Measurements from ENCODE around the gene KIF17.
"Not testable (repeated sequence)": the region's sequence is repeated elsewhere in the genome, so short reads cannot be mapped to it uniquely, and the experiment has no call there.

Gene KIF17

GRCh38 chr1:20685099-20685662, 32.6 kb downstream of the KIF17 start:
- no peak for DNase-seq

GRCh38 chr1:20684651-20685050, 33.2 kb downstream of the KIF17 start:
- no peak for DNase-seq

- no peak for DNase-seq
Measured at GRCh38 chr1:20684050-20684620, 33.7 kb downstream of the KIF17 start.

- no peak for DNase-seq
Measured at GRCh38 chr1:20683614-20684013, 34.2 kb downstream of the KIF17 start.

GRCh38 chr1:20682571-20683236, 35.1 kb downstream of the KIF17 start:
- no peak for DNase-seq

GRCh38 chr1:20681999-20682398, 35.8 kb downstream of the KIF17 start:
- DNase-seq = no peak

- no peak for DNase-seq
Measured at GRCh38 chr1:20680269-20680668, 37.5 kb downstream of the KIF17 start.

- no peak for DNase-seq
Measured at GRCh38 chr1:20678599-20678998, 39.2 kb downstream of the KIF17 start.

- not testable (repeated sequence) for DNase-seq
Measured at GRCh38 chr1:20673626-20674025, 44.2 kb downstream of the KIF17 start.

GRCh38 chr1:20672265-20672632, 45.6 kb downstream of the KIF17 start:
- no peak for DNase-seq

GRCh38 chr1:20670936-20671335, 46.9 kb downstream of the KIF17 start:
- DNase-seq = no peak

GRCh38 chr1:20668581-20668980, 49.2 kb downstream of the KIF17 start:
- no peak for DNase-seq

- no peak for DNase-seq
Measured at GRCh38 chr1:20666804-20667203, 51.0 kb downstream of the KIF17 start.

GRCh38 chr1:20666146-20666545, 51.7 kb downstream of the KIF17 start:
- DNase-seq = no peak

- no peak for DNase-seq
Measured at GRCh38 chr1:20665726-20666125, 52.1 kb downstream of the KIF17 start.

- DNase-seq = no peak
Measured at GRCh38 chr1:20663969-20664715, 53.7 kb downstream of the KIF17 start.

- no peak for DNase-seq
Measured at GRCh38 chr1:20663365-20663764, 54.4 kb downstream of the KIF17 start.

- no peak for DNase-seq
Measured at GRCh38 chr1:20662110-20662475, 55.7 kb downstream of the KIF17 start.

- peak; percentile 98 for DNase-seq
Measured at GRCh38 chr1:20661207-20662109, 56.3 kb downstream of the KIF17 start, which contains the start of gene DDOST. TSS of gene DDOST (minus strand) at chr1:20661369. CDS start at chr1:20661350, 19 bp downstream.

- no peak for DNase-seq
Measured at GRCh38 chr1:20660847-20661206, 57.0 kb downstream of the KIF17 start.

- DNase-seq = no peak
Measured at GRCh38 chr1:20660363-20660762, 57.4 kb downstream of the KIF17 start.

- DNase-seq = no peak
Measured at GRCh38 chr1:20658166-20658915, 59.5 kb downstream of the KIF17 start.
